Activated CD8-positive, alpha-beta memory T cell treated with anti-CD3 and anti-CD28 coated beads, Interleukin-2, amount 50 U/mL, for 1 hour (primary cell): ENCODE measurements around the gene RAMP2.
"Not testable (repeated sequence)": the region's sequence is repeated elsewhere in the genome, so short reads cannot be mapped to it uniquely, and the experiment has no call there.

Experiments used
- DNase-seq: peaks from one replicate; pipeline ENCODE4 v3.0.0-alpha.2; 2020; ENCODE audit errors: extremely low read depth

The RAMP2 gene

GRCh38 chr17:42769964-42770363, 8.9 kb downstream of the RAMP2 start:
- DNase-seq: not testable (repeated sequence)

DNA sequence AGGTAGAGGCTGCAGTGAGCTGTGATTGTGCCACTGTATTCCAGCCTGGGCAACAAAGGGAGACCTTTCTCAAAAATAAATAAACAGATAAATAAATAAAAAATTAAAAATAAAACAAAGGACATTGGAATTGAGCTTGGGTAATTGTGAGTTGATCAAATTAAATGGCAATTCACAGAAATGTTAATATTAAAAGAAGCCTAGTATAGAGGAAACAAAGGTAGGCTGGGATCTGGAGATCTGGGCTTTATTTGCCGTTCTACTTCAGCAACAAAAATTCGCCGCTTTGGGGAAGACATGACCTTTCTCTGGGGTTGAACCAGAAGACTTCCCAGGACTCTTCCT, 11.9 kb downstream of the RAMP2 start:
- no peak for DNase-seq

DNA sequence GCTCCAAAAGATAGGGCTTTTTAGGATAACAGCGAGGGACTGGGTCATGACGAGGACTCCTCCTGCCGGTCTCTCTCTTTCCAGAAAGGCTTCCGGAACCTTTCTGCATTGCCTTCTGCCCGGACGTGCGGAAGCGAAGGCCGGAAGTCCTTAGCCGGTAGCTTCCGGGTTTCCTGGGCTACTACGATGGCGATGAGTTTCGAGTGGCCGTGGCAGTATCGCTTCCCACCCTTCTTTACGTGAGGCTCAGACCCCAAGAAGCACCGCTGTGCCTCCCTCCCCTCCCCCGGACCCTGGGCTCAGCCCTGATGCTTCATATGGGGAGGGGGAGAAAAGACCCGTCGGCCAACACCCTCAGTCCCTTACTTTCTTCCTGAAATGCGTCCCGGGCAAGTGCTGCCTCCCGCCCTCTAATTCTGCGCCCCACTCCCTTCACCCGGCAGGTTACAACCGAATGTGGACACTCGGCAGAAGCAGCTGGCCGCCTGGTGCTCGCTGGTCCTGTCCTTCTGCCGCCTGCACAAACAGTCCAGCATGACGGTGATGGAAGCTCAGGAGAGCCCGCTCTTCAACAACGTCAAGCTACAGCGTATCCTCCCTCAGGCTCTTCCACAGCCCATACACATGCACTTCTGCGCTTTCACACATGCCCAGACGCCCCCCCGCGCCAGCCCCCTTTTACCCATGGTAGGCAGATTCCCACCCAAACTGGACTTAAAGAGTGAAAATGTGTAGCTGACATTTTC, 12.4 kb downstream of the RAMP2 start, which contains the start of gene VPS25:
Gene VPS25 (plus strand): TSS at position 160 of the 746 bp plus-strand sequence. CDS start 27 bp downstream, at position 187.
- DNase-seq: peak; percentile 40

DNA sequence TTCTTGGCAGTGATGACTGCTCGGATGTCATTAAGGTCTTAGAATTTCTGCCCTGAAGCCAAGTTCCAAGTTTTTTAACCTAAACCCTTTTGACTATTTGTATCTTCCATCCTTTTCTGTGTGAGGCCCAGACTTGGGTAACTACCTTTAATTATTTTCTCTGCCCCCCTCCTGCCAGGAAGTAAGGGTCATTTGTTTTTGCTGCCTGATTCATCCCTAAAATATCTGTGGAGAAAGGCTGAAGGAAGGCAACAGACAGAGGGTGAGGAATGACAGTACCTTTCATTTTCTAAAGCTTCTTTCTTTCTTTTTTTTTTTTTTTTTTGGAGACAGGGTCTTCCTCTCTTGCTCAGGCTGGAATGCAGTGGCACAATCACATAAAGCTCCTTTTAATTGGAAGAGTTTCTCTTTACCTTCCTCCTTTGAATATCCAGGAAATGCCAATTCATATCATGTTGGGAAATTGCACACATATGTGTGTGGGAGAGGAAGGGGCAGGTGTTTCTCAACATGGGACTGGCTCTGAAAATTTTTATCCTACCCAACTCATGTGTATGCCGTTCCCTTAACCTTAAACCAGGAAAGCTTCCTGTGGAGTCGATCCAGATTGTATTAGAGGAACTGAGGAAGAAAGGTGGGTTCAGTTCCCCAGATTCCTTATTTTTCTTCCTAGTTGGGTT, 13.2 kb downstream of the RAMP2 start:
- no peak for DNase-seq

- no peak for DNase-seq
These were observed 14.6 kb downstream of the RAMP2 start for GRCh38 chr17:42775534-42776098.

GRCh38 chr17:42778570-42778969, 17.5 kb downstream of the RAMP2 start:
- no peak for DNase-seq

DNA sequence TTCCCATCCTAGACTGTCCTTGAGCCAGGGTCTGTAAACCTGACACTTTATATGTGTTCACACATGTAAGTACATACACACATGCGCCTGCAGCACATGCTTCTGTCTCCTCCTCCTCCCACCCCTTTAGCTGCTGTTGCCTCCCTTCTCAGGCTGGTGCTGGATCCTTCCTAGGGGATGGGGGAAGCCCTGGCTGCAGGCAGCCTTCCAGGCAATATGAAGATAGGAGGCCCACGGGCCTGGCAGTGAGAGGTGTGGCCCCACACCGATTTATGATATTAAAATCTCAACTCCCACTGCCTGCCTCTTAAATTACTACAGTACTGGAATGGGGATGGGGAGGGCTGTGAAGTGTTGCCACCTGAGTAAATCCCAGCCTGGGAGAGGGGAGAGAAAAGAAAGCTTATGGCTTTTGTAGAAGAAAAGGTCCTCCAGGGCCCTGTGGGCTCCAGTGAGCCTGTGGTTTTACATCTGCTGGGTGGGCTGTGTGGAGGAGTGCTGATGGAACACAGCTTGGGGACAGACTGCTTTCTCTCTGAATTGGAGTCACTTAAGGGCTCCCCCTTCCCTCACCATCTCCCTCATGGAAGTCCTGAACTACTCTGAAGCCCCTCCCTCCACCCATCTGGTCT, 18.4 kb downstream of the RAMP2 start:
- DNase-seq: no peak

GRCh38 chr17:42779936-42780850, 19.2 kb downstream of the RAMP2 start, which contains the start of gene WNK4:
TSS of gene WNK4 (plus strand) at chr17:42780610. CDS start at chr17:42780699, 89 bp downstream.
- DNase-seq: no peak

- DNase-seq: no peak
These were observed 20.0 kb downstream of the RAMP2 start for GRCh38 chr17:42780851-42781638.

GRCh38 chr17:42781639-42782165, 20.7 kb downstream of the RAMP2 start:
- no peak for DNase-seq

DNA sequence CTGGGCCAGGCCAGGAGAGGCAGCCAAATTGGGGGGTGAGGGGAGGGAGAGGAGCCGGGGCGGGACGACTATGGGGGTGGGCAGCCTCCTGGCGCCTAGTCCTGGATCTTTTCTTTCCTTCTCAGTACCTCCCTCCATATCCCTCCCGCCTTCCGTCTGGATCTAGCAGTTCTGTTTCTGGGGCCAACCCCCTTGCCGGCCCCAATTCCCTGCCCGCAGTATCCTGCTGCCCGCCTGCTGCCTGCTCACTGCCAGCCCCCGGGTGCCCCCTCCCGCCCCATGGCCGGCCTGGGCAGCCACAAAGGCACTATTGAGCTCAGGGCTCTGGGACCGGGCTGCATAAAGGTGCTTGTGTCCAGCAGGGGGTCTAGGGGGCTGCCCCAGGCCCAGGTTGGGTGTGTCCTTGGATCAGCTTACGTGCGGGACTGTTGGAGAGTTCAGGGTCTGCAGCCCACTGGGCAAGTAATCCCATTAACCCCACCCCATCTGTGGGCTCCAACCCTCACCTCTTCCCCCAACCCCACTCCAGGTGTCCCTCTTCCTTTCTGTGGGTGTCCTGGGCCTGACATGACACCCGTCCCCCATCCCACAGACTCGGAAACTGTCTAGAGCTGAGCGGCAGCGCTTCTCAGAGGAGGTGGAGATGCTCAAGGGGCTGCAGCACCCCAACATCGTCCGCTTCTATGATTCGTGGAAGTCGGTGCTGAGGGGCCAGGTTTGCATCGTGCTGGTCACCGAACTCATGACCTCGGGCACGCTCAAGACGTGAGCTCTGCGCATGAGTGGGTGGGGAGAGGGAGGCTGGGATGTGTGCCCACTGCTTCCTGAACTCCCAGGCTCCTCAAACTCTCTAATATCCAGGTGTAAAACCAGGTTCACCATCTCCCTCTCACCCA, 21.4 kb downstream of the RAMP2 start:
- no peak for DNase-seq

- no peak for DNase-seq
These were observed 22.2 kb downstream of the RAMP2 start for GRCh38 chr17:42783062-42783790.

- DNase-seq: no peak
These were observed 22.7 kb downstream of the RAMP2 start for GRCh38 chr17:42783791-42784138.

- no peak for DNase-seq
These were observed 23.4 kb downstream of the RAMP2 start for GRCh38 chr17:42784409-42784808.

- DNase-seq: no peak
These were observed 24.0 kb downstream of the RAMP2 start for GRCh38 chr17:42784811-42785592.

- DNase-seq: no peak
These were observed 26.2 kb downstream of the RAMP2 start for GRCh38 chr17:42787266-42787665.

- DNase-seq: no peak
These were observed 30.9 kb downstream of the RAMP2 start for GRCh38 chr17:42791948-42792347.

DNA sequence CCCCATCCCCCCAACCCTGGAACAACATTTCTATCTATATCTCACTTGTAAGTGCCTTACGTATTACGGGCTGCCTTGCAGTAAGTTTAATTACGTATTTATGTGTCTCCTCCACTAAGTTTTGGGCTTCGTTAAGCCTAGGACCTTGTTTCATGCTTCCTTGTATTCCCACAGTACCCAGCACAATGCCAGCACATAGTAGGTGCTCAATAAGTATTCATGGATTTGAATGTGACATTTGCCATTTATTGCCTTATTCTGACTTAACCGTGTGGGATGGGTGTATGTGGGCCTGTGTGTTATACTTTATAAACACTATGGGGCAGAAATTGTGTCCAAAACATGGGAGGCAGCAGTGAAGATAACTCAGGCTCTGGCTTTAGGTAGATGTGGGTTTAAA, 31.5 kb downstream of the RAMP2 start:
- no peak for DNase-seq
